CD14-positive monocyte (primary cell): ENCODE measurements around the gene MSS51. TPM values are rescaled to one million over a fixed set of nuclear protein-coding genes. Genes with fewer than 3 reads are reported as not detected.

Experiments
- DNase-seq, 3 donors: peaks; one replicate each; pipeline ENCODE4 v3.0.0-alpha.2; 2011 to 2022
- H2AFZ ChIP-seq: 2 replicates; pipeline ENCODE4 v1.6.0; 2012; ENCODE audit warnings: mild to moderate bottlenecking, low read depth, low read length, inconsistent platforms; ENCODE audit not compliant: insufficient read depth, poor library complexity, severe bottlenecking
- H3K27ac ChIP-seq, 2 donors: 1 replicate in 1 of 2; 2 replicates in 1 of 2; pipeline ENCODE4 v1.5.1; 2012 to 2013; ENCODE audit warnings: low read length in 2 of 2, control low read depth in 1 of 2, inconsistent platforms in 1 of 2, low read depth in 1 of 2, mild to moderate bottlenecking in 1 of 2
- H3K27me3 ChIP-seq, 2 donors: one replicate each; pipeline versions ENCODE4 v1.6.0 to v1.6.1; 2011 to 2013; ENCODE audit warnings: low read length in 2 of 2; ENCODE audit not compliant: control insufficient read depth in 2 of 2, insufficient read depth in 2 of 2
- H3K36me3 ChIP-seq, 2 donors: replicated peaks in 1 of 2; 1 replicate in 1 of 2; 2 replicates in 1 of 2; pipeline versions ENCODE4 v1.5.1 to v1.6.1; 2012 to 2013; ENCODE audit warnings: low read length in 2 of 2, control low read depth in 1 of 2, inconsistent platforms in 1 of 2, mild to moderate bottlenecking in 1 of 2; ENCODE audit not compliant: insufficient read depth in 2 of 2, control insufficient read depth in 1 of 2
- H3K4me1 ChIP-seq, 2 donors: 1 replicate in 1 of 2; 2 replicates in 1 of 2; pipeline versions ENCODE4 v1.5.1 to v1.6.1; 2012 to 2013; ENCODE audit warnings: low read length in 2 of 2, control low read depth in 1 of 2, inconsistent platforms in 1 of 2, mild to moderate bottlenecking in 1 of 2, moderate library complexity in 1 of 2; ENCODE audit not compliant: insufficient read depth in 2 of 2, control insufficient read depth in 1 of 2
- H3K4me2 ChIP-seq: replicated peaks from 2 replicates; pipeline ENCODE3; 2012; ENCODE audit warnings: low read length, moderate library complexity, mild to moderate bottlenecking; ENCODE audit not compliant: poor library complexity, severe bottlenecking; ENCODE audit errors: extremely low read depth
- H3K4me3 ChIP-seq, 3 experiments: fragments of 200-600 bp in 1 of 3; sonication (generic) in 1 of 3; replicated peaks in 1 of 3; 1 replicate in 2 of 3; 2 replicates in 1 of 3; pipeline ENCODE4 v1.5.1; 2011 to 2013; ENCODE audit warnings: low read length in 3 of 3, mild to moderate bottlenecking in 3 of 3, control low read depth in 2 of 3, low read depth in 2 of 3, inconsistent platforms in 1 of 3, moderate library complexity in 1 of 3
- H3K79me2 ChIP-seq: 2 replicates; pipeline ENCODE4 v1.6.0; 2012; ENCODE audit warnings: mild to moderate bottlenecking, control low read depth, inconsistent platforms, low read length, moderate library complexity; ENCODE audit not compliant: insufficient read depth
- H3K9ac ChIP-seq: 2 replicates; pipeline ENCODE4 v1.6.0; 2017; ENCODE audit warnings: low read length, mild to moderate bottlenecking; ENCODE audit not compliant: insufficient read depth, poor library complexity, severe bottlenecking
- H3K9me3 ChIP-seq, 2 donors: replicated peaks in 1 of 2; 1 replicate in 1 of 2; 2 replicates in 1 of 2; pipeline versions ENCODE4 v1.5.1 to v1.6.1; 2012 to 2013; ENCODE audit warnings: low read length in 2 of 2, control low read depth in 1 of 2; ENCODE audit not compliant: control insufficient read depth in 1 of 2, insufficient read depth in 1 of 2
- H4K20me1 ChIP-seq: 2 replicates; pipeline ENCODE4 v1.6.0; 2012; ENCODE audit warnings: mild to moderate bottlenecking, low read length, control low read depth, moderate library complexity; ENCODE audit not compliant: insufficient read depth
- H3K27ac Mint-ChIP-seq, 7 donors: one replicate each; pipeline ENCODE4 v1.8.0; 2020; ENCODE audit warnings: mild to moderate bottlenecking in 7 of 7, mixed read lengths in 7 of 7, moderate library complexity in 6 of 7, inconsistent platforms in 2 of 7
- H3K27me3 Mint-ChIP-seq, 3 donors: one replicate each; pipeline ENCODE4 v1.8.0; 2021 to 2022; ENCODE audit warnings: low read depth in 3 of 3, mild to moderate bottlenecking in 3 of 3, mixed read lengths in 3 of 3, moderate library complexity in 3 of 3, inconsistent platforms in 1 of 3
- H3K36me3 Mint-ChIP-seq, 2 donors: one replicate each; pipeline ENCODE4 v1.8.0; 2020; ENCODE audit warnings: mixed read lengths in 2 of 2, inconsistent platforms in 1 of 2, mild to moderate bottlenecking in 1 of 2
- H3K4me1 Mint-ChIP-seq: one replicate; pipeline ENCODE4 v1.8.0; 2020; ENCODE audit warnings: mild to moderate bottlenecking, mixed read lengths
- H3K4me3 Mint-ChIP-seq, 2 donors: one replicate each; pipeline ENCODE4 v1.8.0; 2020; ENCODE audit warnings: mild to moderate bottlenecking in 2 of 2, mixed read lengths in 2 of 2, moderate library complexity in 1 of 2
- H3K9me3 Mint-ChIP-seq, 7 donors: one replicate each; pipeline ENCODE4 v1.8.0; 2020 to 2022; ENCODE audit warnings: mixed read lengths in 7 of 7, mild to moderate bottlenecking in 6 of 7, moderate library complexity in 6 of 7, inconsistent platforms in 2 of 7
- CTCF ChIP-seq: fragments of 200-600 bp; IDR thresholded peaks from one replicate; pipeline ENCODE4 v1.8.0; 2022; ENCODE audit warnings: antibody characterized with exemption, mild to moderate bottlenecking
- WGBS: methylation state at CpG from one replicate; pipeline ENCODE4 v1.1.5; 2013; ENCODE audit warnings: missing lambda C conversion rate; ENCODE audit not compliant: insufficient coverage; 5-methylcytosine and 5-hydroxymethylcytosine counted together
- intact Hi-C, 2 donors: fragments of 100-400 bp; cut with micrococcal nuclease; formaldehyde crosslinking; loops; one replicate each; pipeline versions ENCODE4 v1.15.0 to v1.15.1; 2023
- polyA plus RNA-seq, 3 donors: library from polyadenylated mRNA; depleted of rRNA in 1 of 3; unstranded in 2 of 3; stranded (reverse) in 1 of 3; fragments of 300-500 nt in 2 of 3; fragments of >200 nt in 1 of 3; fragmentation: Illumina TruSeq in 2 of 3; gene quantifications; 1 replicate in 2 of 3; 2 replicates in 1 of 3; pipeline ENCODE4 v1.2.3, GENCODE V29; 2012 to 2021

Gene MSS51
- polyA plus RNA-seq, 3 donors, result 4.9 TPM; not detected in 2

- Histone ChIP-seq H3K4me2 (no peak overlapping the region), H3K4me1 (no peaks in the 10 kb centered on the region), H3K27me3 (no peaks in the 10 kb centered on the region), H2AFZ (no peak overlapping the region), H3K9ac (no peak overlapping the region), H3K4me3 (no peak overlapping the region), H3K9me3 (no peaks in the 10 kb centered on the region), H3K27ac (no peak overlapping the region), H4K20me1 (peaks cover 22% of the 10 kb centered on the region), H3K36me3 (peaks cover 70 to 84% of the 10 kb centered on the region in 2 donors), H3K79me2 (peaks cover 7% of the 10 kb centered on the region)
- no peak for TF ChIP-seq CTCF
- Mint-ChIP-seq H3K27me3 (no peaks in the 10 kb centered on the region), H3K4me1 (peaks cover 4% of the 10 kb centered on the region), H3K36me3 (peaks cover 80 to 82% of the 10 kb centered on the region in 2 donors), H3K9me3 (no peaks in the 10 kb centered on the region), H3K4me3 (no peak overlapping the region), H3K27ac (peak overlapping the region in 1 of 7 donors; percentile 4)
- DNase-seq, result no peak
- WGBS, result 100% methylated on average over 2 of the region's 4 CpGs
- intact Hi-C loops, result no loop called here
Observed at GRCh38 chr10:73388228-73388627, 45.1 kb downstream of the MSS51 start.

- TF ChIP-seq CTCF, result no peak
- Mint-ChIP-seq H3K27me3 (no peaks in the 10 kb centered on the region), H3K9me3 (no peaks in the 10 kb centered on the region), H3K36me3 (peaks cover 86 to 91% of the 10 kb centered on the region in 2 donors), H3K27ac (no peak overlapping the region), H3K4me1 (no peaks in the 10 kb centered on the region), H3K4me3 (no peak overlapping the region)
- no peaks in the 10 kb centered on the region for H3K9me3 ChIP-seq
- H3K9ac ChIP-seq, result no peak overlapping the region
- H3K79me2 ChIP-seq, result peaks cover 6% of the 10 kb centered on the region
- H3K27me3 ChIP-seq, result no peaks in the 10 kb centered on the region
- peaks cover 20% of the 10 kb centered on the region for H4K20me1 ChIP-seq
- WGBS, result 100% methylated on average over 5 of the region's 7 CpGs
- peaks cover 82 to 97% of the 10 kb centered on the region in 2 donors for H3K36me3 ChIP-seq
- H3K27ac ChIP-seq, result no peak overlapping the region
- H3K4me3 ChIP-seq, result no peak overlapping the region
- no peak overlapping the region for H2AFZ ChIP-seq
- DNase-seq, result no peak
- no peak overlapping the region for H3K4me2 ChIP-seq
- no peaks in the 10 kb centered on the region for H3K4me1 ChIP-seq
- intact Hi-C loops, result no loop called here
Observed at GRCh38 chr10:73386583-73386982, 46.8 kb downstream of the MSS51 start.
